ENCODE data around the gene PRTG.

PRTG gene

DNA sequence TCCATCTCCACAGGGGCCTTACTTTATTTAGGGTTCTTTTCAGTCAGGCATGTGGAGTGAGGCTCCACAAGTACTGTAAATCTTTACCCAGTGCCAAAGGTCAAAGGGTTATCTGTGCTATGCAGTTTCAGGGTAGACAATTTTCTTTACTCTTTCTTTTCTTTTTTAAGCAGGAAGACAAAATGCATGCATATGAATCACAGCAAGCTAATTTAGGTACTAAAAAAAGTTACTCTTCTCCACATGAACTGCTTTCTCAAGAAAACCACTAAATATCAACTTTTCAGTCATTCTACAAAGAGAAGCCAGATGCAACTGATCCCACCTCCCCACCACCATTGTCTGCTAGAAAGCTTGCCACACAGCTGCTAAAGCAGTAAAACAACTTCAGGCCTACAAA lies 81.5 kb downstream of the PRTG start:
- TF ChIP-seq, protein P1, sequence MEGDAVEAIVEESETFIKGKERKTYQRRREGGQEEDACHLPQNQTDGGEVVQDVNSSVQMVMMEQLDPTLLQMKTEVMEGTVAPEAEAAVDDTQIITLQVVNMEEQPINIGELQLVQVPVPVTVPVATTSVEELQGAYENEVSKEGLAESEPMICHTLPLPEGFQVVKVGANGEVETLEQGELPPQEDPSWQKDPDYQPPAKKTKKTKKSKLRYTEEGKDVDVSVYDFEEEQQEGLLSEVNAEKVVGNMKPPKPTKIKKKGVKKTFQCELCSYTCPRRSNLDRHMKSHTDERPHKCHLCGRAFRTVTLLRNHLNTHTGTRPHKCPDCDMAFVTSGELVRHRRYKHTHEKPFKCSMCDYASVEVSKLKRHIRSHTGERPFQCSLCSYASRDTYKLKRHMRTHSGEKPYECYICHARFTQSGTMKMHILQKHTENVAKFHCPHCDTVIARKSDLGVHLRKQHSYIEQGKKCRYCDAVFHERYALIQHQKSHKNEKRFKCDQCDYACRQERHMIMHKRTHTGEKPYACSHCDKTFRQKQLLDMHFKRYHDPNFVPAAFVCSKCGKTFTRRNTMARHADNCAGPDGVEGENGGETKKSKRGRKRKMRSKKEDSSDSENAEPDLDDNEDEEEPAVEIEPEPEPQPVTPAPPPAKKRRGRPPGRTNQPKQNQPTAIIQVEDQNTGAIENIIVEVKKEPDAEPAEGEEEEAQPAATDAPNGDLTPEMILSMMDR (IDR thresholded peaks at IDR 0.05; ENCODE audit: low read depth, low read length, missing control alignments) = no peak
- no peak overlapping the region for H3K4me3 ChIP-seq (ENCODE audit: low read depth, low read length)
- DNase-seq (ENCODE audit: low read depth) = no peak

DNA sequence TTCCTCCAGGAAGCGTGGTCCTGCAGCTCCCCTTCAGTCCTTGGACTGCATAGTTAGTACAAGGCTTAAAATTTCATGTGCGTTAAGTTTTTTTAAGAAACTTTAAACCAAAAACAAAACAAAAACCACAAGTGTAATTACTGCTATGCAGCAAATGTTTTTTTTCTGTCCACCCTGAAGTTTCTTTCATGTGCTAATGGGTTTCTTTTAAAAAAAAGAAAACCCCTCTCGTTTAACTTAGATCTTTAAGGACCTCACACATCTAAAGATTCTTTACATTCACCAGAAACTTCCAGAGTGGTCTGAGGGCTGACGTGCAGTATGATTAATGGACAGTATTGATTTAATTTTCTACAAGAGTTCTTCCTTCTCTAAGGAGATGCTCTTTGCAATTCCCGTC lies 82.8 kb downstream of the PRTG start:
- no peak overlapping the region for H3K4me3 ChIP-seq (ENCODE audit: low read depth, low read length)
- no peak for DNase-seq (ENCODE audit: low read depth)
- TF ChIP-seq, protein P1 (IDR thresholded peaks at IDR 0.05; ENCODE audit: low read depth, low read length, missing control alignments) = no peak

DNA sequence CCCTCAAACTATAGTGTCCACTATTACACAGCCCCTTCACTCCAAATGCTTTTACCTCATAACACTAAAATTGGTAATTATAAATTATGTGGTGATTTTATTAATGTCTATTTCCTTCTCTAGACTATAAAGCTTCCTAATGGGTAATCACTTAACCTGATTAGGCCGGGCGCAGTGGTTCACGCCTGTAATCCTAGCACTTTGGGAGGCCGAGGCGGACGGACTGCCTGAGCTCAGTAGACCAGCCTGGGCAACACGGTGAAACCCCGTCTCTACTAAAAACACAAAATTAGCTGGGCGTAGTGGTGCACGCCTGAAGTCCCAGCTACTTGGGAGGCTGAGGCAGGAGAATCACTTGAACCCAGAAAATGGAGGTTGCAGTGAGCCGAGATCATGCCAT lies 83.5 kb downstream of the PRTG start:
- TF ChIP-seq, protein P1 (IDR thresholded peaks at IDR 0.05; ENCODE audit: low read depth, low read length, missing control alignments) = no peak

DNA sequence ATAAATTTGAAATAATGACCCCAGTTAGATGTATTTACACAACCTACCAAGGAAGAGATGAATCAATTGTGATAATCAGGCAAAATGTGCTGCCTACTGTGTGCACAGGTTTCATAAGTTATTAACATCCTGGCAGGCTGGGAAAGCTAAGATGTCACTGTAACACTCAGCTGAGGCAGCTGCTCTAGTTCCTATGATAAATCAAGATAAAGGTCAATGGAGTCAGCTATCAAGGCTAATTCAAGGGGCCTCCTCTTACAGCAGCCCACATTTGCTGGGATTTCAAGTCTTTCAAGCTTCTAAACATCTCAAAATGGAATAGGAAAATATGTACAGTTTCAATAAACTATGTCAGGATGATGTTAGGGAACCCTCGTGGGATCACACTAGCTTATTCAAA lies 84.1 kb downstream of the PRTG start:
- H3K4me3 ChIP-seq (ENCODE audit: low read depth, low read length) = no peak overlapping the region
- no peak for DNase-seq (ENCODE audit: low read depth)
- TF ChIP-seq, protein P1 (IDR thresholded peaks at IDR 0.05; ENCODE audit: low read depth, low read length, missing control alignments) = no peak

More for the DNA sequence above, 83.5 kb downstream of the PRTG start:
- no peak for DNase-seq (ENCODE audit: low read depth)
- H3K4me3 ChIP-seq (ENCODE audit: low read depth, low read length) = no peak overlapping the region

DNA sequence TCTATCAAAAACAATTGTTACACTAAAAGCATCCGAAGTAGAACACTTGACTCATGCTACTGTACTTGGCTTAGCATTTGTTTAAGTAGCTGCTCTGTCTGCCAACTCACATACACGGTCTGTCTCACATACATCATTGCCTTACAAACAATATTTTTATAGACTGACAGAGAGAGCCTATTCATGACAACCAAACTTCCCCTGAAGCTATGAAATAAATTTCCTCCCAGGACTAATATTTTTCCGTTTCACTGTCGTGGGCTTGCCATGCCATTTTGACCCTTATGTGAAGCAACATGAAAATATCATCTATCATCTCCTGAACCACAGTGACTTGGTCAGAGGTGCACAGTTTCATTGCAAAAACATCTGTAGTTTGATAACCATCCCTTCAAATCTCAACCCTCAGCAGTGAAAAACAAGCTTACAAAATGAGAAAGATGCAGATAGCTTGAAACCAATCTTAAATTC lies 88.4 kb downstream of the PRTG start:
- DNase-seq (ENCODE audit: low read depth) = no peak
- TF ChIP-seq, protein P1 (IDR thresholded peaks at IDR 0.05; ENCODE audit: low read depth, low read length, missing control alignments) = no peak
- no peak overlapping the region for H3K4me3 ChIP-seq (ENCODE audit: low read depth, low read length)

DNA sequence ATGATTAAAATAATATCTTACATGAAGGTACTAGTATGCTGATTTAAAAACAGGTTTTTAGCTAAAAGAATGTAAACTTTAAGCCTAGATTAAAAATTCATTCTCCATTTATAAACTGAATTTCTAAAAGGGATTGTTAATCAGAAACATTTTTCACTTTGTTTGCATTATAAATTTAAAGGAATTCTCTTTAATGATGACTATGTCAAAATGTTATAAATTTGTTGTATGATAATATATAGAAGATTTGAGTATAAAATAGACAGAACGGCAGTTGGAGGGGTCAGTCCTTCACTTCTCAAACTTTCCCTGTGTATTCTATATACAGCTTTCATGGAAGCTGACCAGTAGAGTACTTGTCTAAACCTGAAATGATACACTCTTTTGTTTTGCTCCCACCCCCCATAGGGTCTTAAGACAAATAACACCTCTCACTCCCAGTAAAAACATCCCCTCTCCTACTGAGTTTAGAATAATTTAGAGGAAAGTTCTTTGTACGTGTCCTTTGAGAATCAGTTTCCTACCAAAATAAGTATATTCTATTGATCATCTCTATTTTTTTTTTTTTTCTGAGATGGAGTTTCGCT lies 90.0 kb downstream of the PRTG start:
- no peak for DNase-seq (ENCODE audit: low read depth)
- TF ChIP-seq, protein P1 (IDR thresholded peaks at IDR 0.05; ENCODE audit: low read depth, low read length, missing control alignments) = no peak
- H3K4me3 ChIP-seq (ENCODE audit: low read depth, low read length) = no peak overlapping the region

DNA sequence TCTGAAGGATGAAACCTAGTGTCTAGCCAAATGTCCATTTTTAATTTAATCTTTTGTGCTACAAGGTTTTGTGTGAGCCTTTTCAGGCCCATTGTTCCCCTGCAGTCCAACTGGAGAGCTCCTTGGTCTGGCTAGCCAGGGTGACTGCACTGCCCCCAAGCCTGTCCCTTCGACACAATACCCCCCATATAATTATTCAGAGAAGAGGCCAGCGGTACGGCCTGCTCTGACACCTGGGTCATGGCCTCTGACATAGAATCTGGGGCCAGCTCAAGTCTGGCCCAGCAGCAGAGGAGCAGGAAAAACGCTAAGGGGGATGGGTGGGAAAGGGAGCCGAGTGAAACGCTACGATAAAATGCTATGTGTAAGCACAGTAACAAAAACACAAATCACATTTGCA lies 90.6 kb downstream of the PRTG start:
- TF ChIP-seq, protein P1 (IDR thresholded peaks at IDR 0.05; ENCODE audit: low read depth, low read length, missing control alignments) = no peak
- H3K4me3 ChIP-seq (ENCODE audit: low read depth, low read length) = no peak overlapping the region
- no peak for DNase-seq (ENCODE audit: low read depth)
